ENCODE data around the gene EPS8.
A peak's percentile ranks its signal among the peaks of the same experiment; 100 is the strongest.

Gene EPS8

GRCh38 chr12:15605881-15606590, 183.2 kb downstream of the EPS8 start:
- DNase-seq (no peak), ATAC-seq (no peak)
- no peaks in the 10 kb centered on the region for H3K4me1 Mint-ChIP-seq
- H3K27me3 Mint-ChIP-seq: no peaks in the 10 kb centered on the region
- no peaks in the 10 kb centered on the region for H3K9me3 Mint-ChIP-seq
- no peak overlapping the region for H3K4me3 Mint-ChIP-seq
- H3K27ac Mint-ChIP-seq: no peak overlapping the region

DNA sequence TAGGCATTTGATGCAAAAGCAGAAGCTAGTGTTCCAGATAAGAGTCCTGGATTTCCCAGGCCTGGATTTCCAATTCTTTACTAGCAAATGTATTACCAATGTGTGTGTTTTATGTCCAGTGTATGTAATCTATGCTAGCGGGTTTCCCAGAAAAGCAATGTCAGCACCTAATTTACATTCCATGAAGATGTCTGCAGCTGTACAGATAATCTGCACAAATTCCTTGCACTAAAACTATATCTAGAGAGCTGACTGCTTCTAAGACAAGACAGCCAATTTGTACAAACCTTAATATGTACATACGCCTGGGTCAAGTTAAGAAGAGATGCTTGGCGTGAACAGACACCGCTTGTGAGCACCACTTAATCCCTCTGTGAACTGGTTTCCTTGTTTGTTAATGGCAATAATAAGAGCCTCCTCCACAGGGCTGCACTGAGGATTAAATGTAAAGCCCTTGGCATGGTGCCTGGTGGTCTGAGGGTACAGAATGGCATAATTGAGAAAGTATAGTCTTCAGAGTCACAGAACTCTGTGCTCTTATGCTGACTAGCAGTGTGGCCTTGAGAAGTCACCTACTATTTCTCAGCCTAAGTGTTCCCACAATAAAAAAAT, 185.6 kb downstream of the EPS8 start:
- no peaks in the 10 kb centered on the region for H3K27me3 Mint-ChIP-seq
- no peak for DNase-seq
- H3K27ac Mint-ChIP-seq: no peak overlapping the region
- no peaks in the 10 kb centered on the region for H3K4me1 Mint-ChIP-seq
- ATAC-seq: no peak
- H3K4me3 Mint-ChIP-seq: no peak overlapping the region
- no peaks in the 10 kb centered on the region for H3K9me3 Mint-ChIP-seq

DNA sequence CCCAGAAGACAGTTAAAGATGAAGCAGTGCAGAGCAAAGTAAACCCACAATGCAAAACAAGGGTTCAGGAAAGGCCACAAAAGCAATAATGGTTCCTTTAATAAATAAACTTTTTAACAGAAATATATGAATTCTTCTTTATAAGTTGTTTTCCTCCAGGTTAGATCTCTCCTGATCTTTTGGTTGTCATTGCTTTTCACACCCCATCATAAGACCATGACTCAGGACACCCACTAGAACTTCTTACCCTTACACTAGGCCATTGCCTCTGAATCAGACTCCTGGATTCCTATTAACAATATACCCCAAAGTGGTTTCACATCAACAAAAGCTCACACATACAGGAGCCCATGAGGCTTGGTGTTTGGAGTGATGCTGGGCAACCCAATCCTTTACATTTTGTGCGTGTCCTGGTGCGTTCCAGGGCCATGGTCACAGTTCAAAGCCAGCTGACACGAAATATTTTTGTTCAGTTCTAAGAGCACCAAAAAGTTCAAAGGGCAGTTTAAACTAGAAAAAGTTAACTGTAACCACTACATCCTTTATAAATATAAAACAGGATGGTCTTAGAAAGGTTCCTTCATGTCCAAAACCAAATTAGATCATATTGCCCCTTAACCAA, 187.0 kb downstream of the EPS8 start:
- ATAC-seq: no peak
- H3K9me3 Mint-ChIP-seq: no peaks in the 10 kb centered on the region
- H3K27me3 Mint-ChIP-seq: no peaks in the 10 kb centered on the region
- no peak overlapping the region for H3K27ac Mint-ChIP-seq
- DNase-seq: no peak
- no peaks in the 10 kb centered on the region for H3K4me1 Mint-ChIP-seq
- no peak overlapping the region for H3K4me3 Mint-ChIP-seq

DNA sequence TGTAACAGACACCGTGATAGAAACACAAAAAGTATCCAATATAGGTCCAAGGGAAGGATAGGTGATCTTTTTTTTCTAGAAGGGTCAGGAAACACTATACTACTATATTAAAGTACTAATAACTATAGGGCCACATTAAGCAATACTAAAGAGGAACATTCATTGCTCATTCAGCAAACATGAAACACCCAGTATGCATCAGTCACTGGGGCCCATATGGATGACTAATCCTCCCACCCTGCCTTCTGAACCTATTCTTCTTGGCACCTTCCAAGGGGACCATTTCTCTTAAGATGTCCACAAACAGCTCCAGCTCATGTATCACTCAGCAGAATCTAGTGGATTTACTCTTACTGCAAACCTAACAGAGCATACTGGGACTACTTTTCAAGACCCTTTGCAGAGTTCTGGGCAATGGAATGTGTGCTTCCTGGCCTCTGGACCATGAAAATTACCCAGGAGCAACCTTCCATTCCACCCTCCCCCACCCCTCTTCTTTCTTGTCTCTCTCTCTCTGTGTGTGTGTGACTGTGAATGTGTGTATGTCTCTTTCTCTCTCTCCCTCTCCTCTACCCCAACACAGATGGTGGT, 187.9 kb downstream of the EPS8 start:
- ATAC-seq (peak; percentile 45), DNase-seq (no peak)
- no peak overlapping the region for H3K4me3 Mint-ChIP-seq
- no peaks in the 10 kb centered on the region for H3K9me3 Mint-ChIP-seq
- no peaks in the 10 kb centered on the region for H3K4me1 Mint-ChIP-seq
- no peaks in the 10 kb centered on the region for H3K27me3 Mint-ChIP-seq
- no peak overlapping the region for H3K27ac Mint-ChIP-seq

DNA sequence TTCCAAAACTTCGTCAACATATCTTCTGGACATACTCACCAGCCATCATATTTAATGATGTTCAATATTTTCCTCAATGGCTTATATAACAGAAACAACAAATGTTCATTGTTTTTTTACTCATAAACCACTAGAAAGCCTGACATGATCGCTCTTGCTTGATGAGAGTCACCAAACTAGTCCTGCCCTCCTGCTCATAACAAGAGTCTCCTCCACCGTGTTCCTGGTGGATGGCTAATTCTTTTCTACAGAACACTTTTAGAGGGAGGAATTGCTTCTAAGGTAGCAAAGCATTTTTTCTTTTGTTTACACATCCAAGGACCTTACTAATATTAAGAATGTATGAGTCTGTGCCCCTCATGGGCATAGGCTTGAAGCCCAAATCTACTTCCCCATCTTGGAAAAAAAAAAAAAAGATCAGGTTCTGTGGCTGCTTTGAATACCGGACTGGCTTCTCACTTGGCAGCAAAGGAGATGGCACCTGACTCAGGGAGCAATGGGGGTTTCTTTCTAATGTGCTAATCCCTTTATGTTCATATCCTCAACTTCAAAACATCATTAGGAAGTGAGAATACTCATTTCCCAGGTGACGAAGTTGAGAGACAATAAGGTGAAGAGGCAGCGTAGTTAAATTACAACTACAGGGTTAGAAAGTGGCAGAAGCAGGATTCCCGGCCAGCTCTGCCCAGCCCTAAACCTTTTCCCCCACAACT, 188.8 kb downstream of the EPS8 start:
- no peaks in the 10 kb centered on the region for H3K4me1 Mint-ChIP-seq
- no peaks in the 10 kb centered on the region for H3K9me3 Mint-ChIP-seq
- ATAC-seq (no peak), DNase-seq (no peak)
- no peaks in the 10 kb centered on the region for H3K27me3 Mint-ChIP-seq
- no peak overlapping the region for H3K27ac Mint-ChIP-seq
- H3K4me3 Mint-ChIP-seq: no peak overlapping the region

DNA sequence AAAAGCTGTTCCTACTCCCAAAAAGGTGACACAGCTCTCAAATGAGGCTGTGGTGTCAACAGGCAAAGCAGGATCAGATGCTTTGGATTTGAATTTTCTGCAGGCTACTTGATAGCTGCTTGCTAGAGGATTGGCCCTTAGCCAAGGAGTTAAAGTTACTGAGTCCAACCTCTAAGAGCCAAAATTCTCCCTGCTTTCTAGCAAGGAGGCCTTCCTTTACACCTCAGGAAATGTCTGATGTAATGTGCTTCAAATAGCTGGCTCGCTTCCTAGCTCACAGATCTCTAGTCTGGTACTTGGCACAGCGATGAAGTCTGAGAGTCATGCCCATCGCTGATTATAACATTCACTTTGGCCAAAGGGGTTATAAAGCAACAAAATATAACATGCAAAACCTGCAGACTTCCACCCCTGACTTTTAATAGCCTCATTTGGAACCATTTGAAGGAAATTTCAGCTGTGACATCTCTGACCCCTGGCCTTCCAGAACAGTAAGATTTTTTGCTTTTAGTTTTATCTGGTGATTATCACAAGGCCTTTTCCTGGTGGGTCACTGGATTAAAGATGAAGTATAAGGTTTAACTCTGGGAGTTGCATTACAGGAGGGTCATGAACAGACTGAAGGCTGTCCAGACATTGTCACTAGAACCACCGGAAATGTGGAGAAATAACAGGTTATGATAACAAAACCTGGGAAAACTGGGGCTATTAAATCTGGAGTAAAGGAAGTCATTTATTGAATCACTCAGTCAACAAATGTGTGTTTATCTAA, 189.7 kb downstream of the EPS8 start:
- no peak overlapping the region for H3K27ac Mint-ChIP-seq
- H3K27me3 Mint-ChIP-seq: no peaks in the 10 kb centered on the region
- no peaks in the 10 kb centered on the region for H3K4me1 Mint-ChIP-seq
- ATAC-seq (no peak), DNase-seq (no peak)
- no peaks in the 10 kb centered on the region for H3K9me3 Mint-ChIP-seq
- H3K4me3 Mint-ChIP-seq: no peak overlapping the region

GRCh38 chr12:15597125-15597830, 191.9 kb downstream of the EPS8 start:
- ATAC-seq (no peak), DNase-seq (no peak)
- H3K27ac Mint-ChIP-seq: peak overlapping the region in 1 of 2 donors; percentile 28
- no peak overlapping the region for H3K4me3 Mint-ChIP-seq
- H3K9me3 Mint-ChIP-seq: no peaks in the 10 kb centered on the region
- no peaks in the 10 kb centered on the region for H3K4me1 Mint-ChIP-seq
- H3K27me3 Mint-ChIP-seq: no peaks in the 10 kb centered on the region

DNA sequence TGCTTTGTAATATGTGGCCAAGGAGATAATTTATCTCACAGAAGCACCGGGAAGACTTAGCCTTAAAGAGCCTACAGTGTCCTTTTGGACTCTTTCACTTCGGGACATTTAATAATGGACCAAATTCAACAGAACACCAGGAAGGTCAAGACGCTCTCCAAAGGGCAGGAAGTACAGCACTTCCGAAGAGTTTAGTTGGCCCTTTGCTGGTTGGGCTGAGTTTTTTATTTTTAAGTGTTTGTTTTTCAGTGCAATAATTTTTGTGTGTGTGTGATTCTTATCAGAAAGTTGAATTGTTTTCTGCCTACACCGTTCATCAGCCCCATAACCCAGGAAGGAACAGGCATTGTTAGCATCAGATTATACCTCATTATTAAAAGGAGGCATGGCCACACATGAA, 193.0 kb downstream of the EPS8 start:
- DNase-seq (no peak), ATAC-seq (no peak)
- H3K4me3 Mint-ChIP-seq: no peak overlapping the region
- H3K9me3 Mint-ChIP-seq: no peaks in the 10 kb centered on the region
- no peak overlapping the region for H3K27ac Mint-ChIP-seq
- no peaks in the 10 kb centered on the region for H3K27me3 Mint-ChIP-seq
- H3K4me1 Mint-ChIP-seq: no peaks in the 10 kb centered on the region

DNA sequence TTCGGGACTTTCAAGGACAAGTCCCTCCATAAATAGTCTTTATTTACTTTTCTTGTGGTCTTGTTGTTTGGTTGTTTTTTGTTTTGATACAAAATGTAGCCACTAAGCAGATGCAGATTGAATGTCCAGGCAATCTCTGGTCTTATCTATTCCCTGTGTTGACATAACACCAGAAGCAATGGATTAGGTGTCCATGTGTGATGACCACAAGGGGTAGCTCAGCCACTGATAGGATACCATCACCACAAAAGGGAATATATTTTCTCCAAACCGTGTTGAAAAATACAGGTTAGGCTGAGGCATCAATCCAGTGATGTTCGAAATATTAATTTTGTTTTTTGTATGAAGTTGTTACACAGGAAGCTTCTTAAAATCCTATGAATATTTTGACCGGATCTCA, 196.3 kb downstream of the EPS8 start:
- Mint-ChIP-seq H3K27ac (no peak overlapping the region), H3K4me3 (no peak overlapping the region), H3K4me1 (peaks cover 10% of the 10 kb centered on the region), H3K9me3 (no peaks in the 10 kb centered on the region), H3K27me3 (peaks cover 7% of the 10 kb centered on the region)
- DNase-seq: no peak
- no peak for ATAC-seq

- no peak for ATAC-seq
- no peak for DNase-seq
- no peak overlapping the region for H3K27ac Mint-ChIP-seq
- no peak overlapping the region for H3K4me3 Mint-ChIP-seq
- H3K9me3 Mint-ChIP-seq: no peaks in the 10 kb centered on the region
- H3K4me1 Mint-ChIP-seq: peaks cover 10% of the 10 kb centered on the region
- H3K27me3 Mint-ChIP-seq: peaks cover 7% of the 10 kb centered on the region
Measured at GRCh38 chr12:15591811-15592210, 197.4 kb downstream of the EPS8 start.

GRCh38 chr12:15590180-15590826, 198.9 kb downstream of the EPS8 start:
- peak; percentile 52 to 57 for DNase-seq
- H3K27ac Mint-ChIP-seq: peak overlapping the region; percentile 29 to 92
- H3K27me3 Mint-ChIP-seq: peaks cover 7% of the 10 kb centered on the region

DNA sequence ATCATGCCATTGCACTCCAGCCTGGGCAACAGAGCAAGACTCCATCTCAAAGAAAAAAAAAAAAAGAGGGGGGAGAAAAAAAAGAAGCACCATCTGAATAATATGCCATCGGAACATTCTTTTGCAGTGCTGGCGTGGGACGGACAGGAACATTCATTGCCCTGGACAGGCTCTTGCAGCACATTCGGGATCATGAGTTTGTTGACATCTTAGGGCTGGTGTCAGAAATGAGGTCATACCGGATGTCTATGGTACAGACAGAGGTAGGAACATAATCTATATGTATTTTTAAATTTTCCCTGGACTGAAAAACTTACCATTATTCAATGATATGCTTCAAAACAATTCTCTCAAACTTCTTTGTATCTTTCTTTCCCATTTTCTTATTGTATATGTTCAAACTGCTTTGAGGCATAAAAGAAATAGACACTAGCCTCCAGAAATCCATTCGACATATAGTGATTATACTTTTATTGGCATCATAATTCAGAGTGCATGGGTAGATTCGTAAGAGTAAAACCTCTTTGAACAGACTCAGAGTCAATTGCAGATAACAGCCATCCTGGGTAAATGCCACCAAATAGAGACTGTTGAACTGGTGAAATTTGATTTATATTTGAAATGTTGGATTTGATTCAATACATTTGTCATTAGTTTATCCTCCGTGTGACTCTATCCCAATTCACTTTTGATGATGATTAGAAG, 199.7 kb downstream of the EPS8 start:
- H3K27ac Mint-ChIP-seq: no peak overlapping the region
- no peaks in the 10 kb centered on the region for H3K9me3 Mint-ChIP-seq
- no peak for DNase-seq
- H3K4me3 Mint-ChIP-seq: peak overlapping the region; percentile 82 to 92
- peaks cover 10% of the 10 kb centered on the region for H3K4me1 Mint-ChIP-seq
- H3K27me3 Mint-ChIP-seq: peaks cover 7% of the 10 kb centered on the region
- no peak for ATAC-seq

More at GRCh38 chr12:15590180-15590826, 198.9 kb downstream of the EPS8 start:
- peak; percentile 91 for ATAC-seq
- Mint-ChIP-seq H3K4me3 (peak overlapping the region; percentile 82 to 92), H3K4me1 (peaks cover 10% of the 10 kb centered on the region), H3K9me3 (no peaks in the 10 kb centered on the region)

GRCh38 chr12:15584366-15585041, 204.7 kb downstream of the EPS8 start:
- Mint-ChIP-seq H3K9me3 (no peaks in the 10 kb centered on the region), H3K4me1 (peaks cover 16% of the 10 kb centered on the region), H3K4me3 (no peak overlapping the region), H3K27ac (peak overlapping the region in 1 of 2 donors; percentile 34), H3K27me3 (no peaks in the 10 kb centered on the region)
- no peak for DNase-seq
- ATAC-seq: no peak

Data from stimulated activated naive CD8-positive, alpha-beta T cell treated with anti-CD3 and anti-CD28 coated beads, Interleukin-15, amount 100 ng/mL, for 72 hours (primary cell).